IMR-90 (cell line): ENCODE results near the gene AZIN2. TPM values are rescaled to one million over a fixed set of nuclear protein-coding genes. Genes with fewer than 3 reads are reported as not detected.

Experiments used
- ATAC-seq: fragments of 200-7000 bp; cut with Tn5 transposase; 2 replicates; pipeline ENCODE4 v1.9.1; 2020; ENCODE audit warnings: low read depth, mild to moderate bottlenecking, moderate library complexity
- BruUV-seq: library from RNA; stranded (reverse); fragments of 400-500 nt; replicated peaks from 2 replicates; lab custom pipeline; 2021; lab: Mats Ljungman, UMichigan
- CTCF ChIA-PET: fragments of 300-600 bp; formaldehyde crosslinking; extraction: SDS; loops from one replicate; lab custom pipeline; 2021; ENCODE audit warnings: antibody characterized with exemption; lab: Yijun Ruan, JAX
- POLR2A ChIA-PET: fragments of 300-600 bp; sonication (Branson Sonifier 250); formaldehyde crosslinking; loops from one replicate; lab custom pipeline; 2022; ENCODE audit warnings: antibody characterized with exemption; ENCODE audit not compliant: unreplicated experiment; lab: Charles Lee
- DNase-seq: peaks from one replicate; pipeline ENCODE4 v3.0.0; 2013
- H2AFZ ChIP-seq: replicated peaks from 2 replicates; pipeline ENCODE3; 2013; ENCODE audit warnings: low read length, mild to moderate bottlenecking; ENCODE audit not compliant: poor library complexity
- H2AK5ac ChIP-seq: 2 replicates; pipeline ENCODE4 v1.6.1; 2013; ENCODE audit warnings: low read depth, low read length, inconsistent platforms
- H2AK9ac ChIP-seq: replicated peaks from 2 replicates; pipeline ENCODE3; 2013; ENCODE audit warnings: mild to moderate bottlenecking, low read depth, low read length, moderate library complexity; ENCODE audit not compliant: poor library complexity
- H2BK120ac ChIP-seq: 2 replicates; pipeline ENCODE4 v1.6.1; 2013; ENCODE audit warnings: low read depth, low read length, inconsistent platforms
- H2BK15ac ChIP-seq: 3 replicates; pipeline ENCODE4 v1.6.1; 2013; ENCODE audit warnings: low read depth, low read length, inconsistent platforms
- H2BK20ac ChIP-seq: 2 replicates; pipeline ENCODE4 v1.6.1; 2013; ENCODE audit warnings: low read depth, mild to moderate bottlenecking, inconsistent platforms, low read length, moderate library complexity
- H2BK5ac ChIP-seq: 2 replicates; pipeline ENCODE4 v1.6.1; 2013; ENCODE audit warnings: mild to moderate bottlenecking, low read depth, low read length, inconsistent platforms; ENCODE audit not compliant: poor library complexity, severe bottlenecking
- H3K14ac ChIP-seq: replicated peaks from 2 replicates; pipeline ENCODE4 v1.6.1; 2013; ENCODE audit warnings: low read depth, low read length, inconsistent platforms
- H3K18ac ChIP-seq: 2 replicates; pipeline ENCODE4 v1.6.1; 2013; ENCODE audit warnings: low read depth, low read length, control low read depth
- H3K23ac ChIP-seq: 2 replicates; pipeline ENCODE4 v1.6.1; 2013; ENCODE audit warnings: low read depth, low read length, inconsistent platforms
- H3K27ac ChIP-seq: 2 replicates; pipeline ENCODE4 v1.5.1; 2013; ENCODE audit warnings: mild to moderate bottlenecking, control low read depth, low read length; ENCODE audit not compliant: insufficient read depth
- H3K27me3 ChIP-seq: 2 replicates; pipeline ENCODE4 v1.6.1; 2013; ENCODE audit warnings: low read length; ENCODE audit not compliant: control insufficient read depth, insufficient read depth
- H3K36me3 ChIP-seq: 2 replicates; pipeline ENCODE4 v1.6.1; 2013; ENCODE audit warnings: low read length, mixed read lengths; ENCODE audit not compliant: control insufficient read depth, insufficient read depth
- H3K4ac ChIP-seq: 2 replicates; pipeline ENCODE4 v1.6.1; 2013; ENCODE audit warnings: low read depth, low read length, inconsistent platforms
- H3K4me1 ChIP-seq: 2 replicates; pipeline ENCODE4 v1.6.1; 2013; ENCODE audit warnings: low read length, mixed read lengths; ENCODE audit not compliant: control insufficient read depth, insufficient read depth
- H3K4me2 ChIP-seq: 2 replicates; pipeline ENCODE4 v1.6.1; 2013; ENCODE audit warnings: low read depth, mild to moderate bottlenecking, control low read depth, low read length, moderate library complexity
- H3K4me3 ChIP-seq: 2 replicates; pipeline ENCODE4 v1.5.1; 2013; ENCODE audit warnings: low read depth, mild to moderate bottlenecking, control low read depth, low read length, moderate library complexity; ENCODE audit not compliant: insufficient read depth
- H3K56ac ChIP-seq: 2 replicates; pipeline ENCODE4 v1.6.1; 2013; ENCODE audit warnings: low read length, inconsistent platforms; ENCODE audit not compliant: insufficient read depth; ENCODE audit errors: extremely low read depth
- H3K79me1 ChIP-seq, 2 experiments: 2 replicates each; pipeline ENCODE4 v1.6.1; 2013; ENCODE audit warnings: low read length in 2 of 2, inconsistent platforms in 1 of 2, low read depth in 1 of 2
- H3K9ac ChIP-seq: 2 replicates; pipeline ENCODE4 v1.6.1; 2013; ENCODE audit warnings: low read depth, low read length, control low read depth
- H3K9me1 ChIP-seq: 2 replicates; pipeline ENCODE4 v1.6.1; 2013; ENCODE audit warnings: low read length, inconsistent platforms; ENCODE audit not compliant: insufficient read depth
- H3K9me3 ChIP-seq: 2 replicates; pipeline ENCODE4 v1.6.1; 2013; ENCODE audit warnings: low read length; ENCODE audit not compliant: control insufficient read depth, insufficient read depth
- H4K20me1 ChIP-seq: 2 replicates; pipeline ENCODE4 v1.6.1; 2013; ENCODE audit warnings: low read length, inconsistent platforms; ENCODE audit not compliant: insufficient read depth
- H4K5ac ChIP-seq: 2 replicates; pipeline ENCODE4 v1.6.1; 2013; ENCODE audit warnings: mild to moderate bottlenecking, low read depth, low read length, control low read depth
- H4K8ac ChIP-seq, 2 experiments: 2 replicates each; pipeline ENCODE4 v1.6.1; 2013; ENCODE audit warnings: low read depth in 2 of 2, low read length in 2 of 2, control low read depth in 1 of 2, inconsistent platforms in 1 of 2
- H4K91ac ChIP-seq: 2 replicates; pipeline ENCODE4 v1.6.1; 2013; ENCODE audit warnings: low read depth, low read length, inconsistent platforms; ENCODE audit not compliant: insufficient read depth
- FOS ChIP-seq: fragments of 150-350 bp; IDR thresholded peaks from 2 replicates; pipeline ENCODE4 v1.6.1; 2016; ENCODE audit warnings: low read depth, low read length
- NFE2L2 ChIP-seq: fragments of 150-350 bp; IDR thresholded peaks from 2 replicates; pipeline ENCODE4 v1.6.1; 2016; ENCODE audit warnings: low read depth, mild to moderate bottlenecking, low read length
- RCOR1 ChIP-seq: IDR thresholded peaks from 2 replicates; pipeline ENCODE4 v1.6.1; 2012; ENCODE audit warnings: mild to moderate bottlenecking, low read length, improper control_type of control experiment; ENCODE audit not compliant: insufficient replicate concordance
- WGBS, 2 experiments: methylation state at CpG; one replicate each; pipeline versions ENCODE4 v1.1.5 to v1.1.7; 2013; ENCODE audit warnings: missing lambda C conversion rate in 2 of 2; ENCODE audit not compliant: insufficient read length in 1 of 2; ENCODE audit errors: extremely low coverage in 2 of 2; 5-methylcytosine and 5-hydroxymethylcytosine counted together
- dilution Hi-C: fragments of 300-500 bp; cut with HindIII; formaldehyde crosslinking; loops from one replicate; pipeline ENCODE4 v1.14.3; 2018; ENCODE audit warnings: low sequenced_read_pairs; ENCODE audit not compliant: unreplicated experiment
- in situ Hi-C: fragments of 300-500 bp; cut with MboI; formaldehyde crosslinking; loops from 3 replicates; pipeline ENCODE4 v1.14.3; 2019; ENCODE audit warnings: low sequenced_read_pairs, inconsistent platforms, mixed read lengths
- intact Hi-C: fragments of 100-400 bp; cut with micrococcal nuclease; formaldehyde crosslinking; loops from 2 replicates; pipeline ENCODE4 v1.10.0; 2022
- polyA plus RNA-seq, 3 experiments: library from polyadenylated mRNA; depleted of rRNA; stranded (reverse); fragments of >200 nt; gene quantifications; 2 replicates each; pipeline ENCODE4 v1.2.3, GENCODE V29; 2012; ENCODE audit warnings: low replicate concordance in 1 of 3
- total RNA-seq: library from RNA; depleted of rRNA; stranded (reverse); fragments of >200 nt; gene quantifications from 2 replicates; pipeline ENCODE4 v1.2.3, GENCODE V29; 2012
- TF ChIP-seq, protein P1 (sequence below): conservative IDR thresholded peaks from 2 replicates; pipeline ENCODE4 v1.5.1; 2012; ENCODE audit warnings: mild to moderate bottlenecking, low read depth, low read length, improper control_type of control experiment

Gene AZIN2
- total and polyA plus RNA-seq, 2 of the 4 experiments (the other 2 are of a cell fraction) = 4.7 to 8.9 TPM

- dilution Hi-C loops (no loop called here), intact Hi-C loops (loop anchor here (10.0 kb wide), 2 partner anchors 272 to 388 kb away; partner anchors contain the start of gene SYNC), in situ Hi-C loops (loop anchor here (10.0 to 25.0 kb wide), 2 partner anchors 372 to 519 kb away; no protein-coding TSS in a partner anchor)
- DNase-seq = no peak
- H4K91ac ChIP-seq = no peak overlapping the region; the same call in 1 of the 2 replicates
- peaks cover 26% of the 10 kb centered on the region for H3K4me1 ChIP-seq
- no peak overlapping the region for H3K4me3 ChIP-seq
- TF ChIP-seq FOS (no peak), NFE2L2 (no peak), RCOR1 (no peak)
- TF ChIP-seq, protein P1, sequence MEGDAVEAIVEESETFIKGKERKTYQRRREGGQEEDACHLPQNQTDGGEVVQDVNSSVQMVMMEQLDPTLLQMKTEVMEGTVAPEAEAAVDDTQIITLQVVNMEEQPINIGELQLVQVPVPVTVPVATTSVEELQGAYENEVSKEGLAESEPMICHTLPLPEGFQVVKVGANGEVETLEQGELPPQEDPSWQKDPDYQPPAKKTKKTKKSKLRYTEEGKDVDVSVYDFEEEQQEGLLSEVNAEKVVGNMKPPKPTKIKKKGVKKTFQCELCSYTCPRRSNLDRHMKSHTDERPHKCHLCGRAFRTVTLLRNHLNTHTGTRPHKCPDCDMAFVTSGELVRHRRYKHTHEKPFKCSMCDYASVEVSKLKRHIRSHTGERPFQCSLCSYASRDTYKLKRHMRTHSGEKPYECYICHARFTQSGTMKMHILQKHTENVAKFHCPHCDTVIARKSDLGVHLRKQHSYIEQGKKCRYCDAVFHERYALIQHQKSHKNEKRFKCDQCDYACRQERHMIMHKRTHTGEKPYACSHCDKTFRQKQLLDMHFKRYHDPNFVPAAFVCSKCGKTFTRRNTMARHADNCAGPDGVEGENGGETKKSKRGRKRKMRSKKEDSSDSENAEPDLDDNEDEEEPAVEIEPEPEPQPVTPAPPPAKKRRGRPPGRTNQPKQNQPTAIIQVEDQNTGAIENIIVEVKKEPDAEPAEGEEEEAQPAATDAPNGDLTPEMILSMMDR = peak; percentile 12; the same call in 1 of the 2 replicates
- POLR2A ChIA-PET = no interaction called here
- H3K27me3 ChIP-seq = no peaks in the 10 kb centered on the region
- peak overlapping the region; percentile 41 for H3K4ac ChIP-seq
- no peak for ATAC-seq
- H3K4me2 ChIP-seq = no peak overlapping the region
- WGBS, 2 experiments = 84% methylated on average over 4 of the region's 5 CpGs; no CpG with 5 or more reads in 1 of the 2 experiments
- H3K9me3 ChIP-seq = no peaks in the 10 kb centered on the region
- H3K18ac ChIP-seq = no peak overlapping the region
- H4K5ac ChIP-seq = no peak overlapping the region
- no peak overlapping the region for H3K9ac ChIP-seq
- no peak overlapping the region for H3K14ac ChIP-seq
- CTCF ChIA-PET = interaction anchor here (0.6 to 0.9 kb wide), 3 partner anchors 32 to 200 kb away, joined by 3 to 6 read pairs (median 3); no protein-coding TSS in a partner anchor
- no peaks in the 10 kb centered on the region for H4K20me1 ChIP-seq
- no TSS peak for BruUV-seq
- H2BK5ac ChIP-seq = no peak overlapping the region
- H3K56ac ChIP-seq = no peak overlapping the region
- peaks cover 13% of the 10 kb centered on the region; the same call in 1 of the 2 replicates for H3K36me3 ChIP-seq
- H2AK9ac ChIP-seq = no peak overlapping the region
- peak overlapping the region; percentile 1 for H2AK5ac ChIP-seq
- no peak overlapping the region for H3K27ac ChIP-seq
- no peak overlapping the region for H2BK15ac ChIP-seq
- peaks cover 9 to 54% of the 10 kb centered on the region in 2 experiments for H3K79me1 ChIP-seq
- H2AFZ ChIP-seq = no peak overlapping the region
- peak overlapping the region; percentile 12; the same call in 1 of the 2 replicates for H2BK20ac ChIP-seq
- no peak overlapping the region for H3K23ac ChIP-seq
- peaks cover 28% of the 10 kb centered on the region for H3K9me1 ChIP-seq
- H4K8ac ChIP-seq = no peak overlapping the region
- peak overlapping the region; percentile 22 for H2BK120ac ChIP-seq
These were observed 12.1 kb downstream of the AZIN2 start for GRCh38 chr1:33093004-33093403.
